ENCODE data around the gene RPRM.
"Not testable (repeated sequence)": the region's sequence is repeated elsewhere in the genome, so short reads cannot be mapped to it uniquely, and the experiment has no call there.

GRCh38 chr2:153506499-153506898 lies 27.9 kb upstream of the RPRM start:
- TF ChIP-seq CTCF, POLR2A (IDR thresholded peaks at IDR 0.05): not testable (repeated sequence)

All from testis (tissue), 2 donors.